DND-41 (cell line): Measurements from ENCODE around the gene TASOR2.

Source experiments
- ATAC-seq: fragments of 200-7000 bp; cut with Tn5 transposase; 3 replicates; pipeline ENCODE4 v1.9.1; 2021; ENCODE audit warnings: low read depth; ENCODE audit not compliant: insufficient read depth
- DNase-seq: peaks from one replicate; pipeline ENCODE4 v3.0.0-alpha.2; 2020
- H2AFZ ChIP-seq: 2 replicates; pipeline ENCODE4 v1.6.0; 2012; ENCODE audit warnings: low read depth, low read length
- H3K27ac ChIP-seq: 2 replicates; pipeline ENCODE4 v1.5.1; 2012; ENCODE audit warnings: low read length, inconsistent platforms
- H3K27me3 ChIP-seq: fragments of 200-600 bp; sonication (generic); 2 replicates; pipeline ENCODE4 v1.6.0; 2012; ENCODE audit warnings: low read length, mild to moderate bottlenecking, inconsistent platforms; ENCODE audit not compliant: insufficient read depth, poor library complexity
- H3K36me3 ChIP-seq: 2 replicates; pipeline ENCODE4 v1.5.1; 2012; ENCODE audit warnings: low read length, inconsistent platforms; ENCODE audit not compliant: insufficient read depth
- H3K4me1 ChIP-seq: 2 replicates; pipeline ENCODE4 v1.5.1; 2012; ENCODE audit warnings: mild to moderate bottlenecking, low read length; ENCODE audit not compliant: insufficient read depth
- H3K4me2 ChIP-seq: 2 replicates; pipeline ENCODE4 v1.6.0; 2012; ENCODE audit warnings: mild to moderate bottlenecking, moderate library complexity, low read length, inconsistent platforms; ENCODE audit not compliant: insufficient read depth
- H3K4me3 ChIP-seq, 2 experiments: fragments of 200-600 bp in 1 of 2; shearing (Covaris generic) in 1 of 2; 2 replicates each; pipeline ENCODE4 v1.5.1; 2012 to 2016; ENCODE audit warnings: inconsistent platforms in 2 of 2, low read length in 2 of 2, mild to moderate bottlenecking in 2 of 2, low read depth in 1 of 2, moderate library complexity in 1 of 2
- H3K79me2 ChIP-seq: 2 replicates; pipeline ENCODE4 v1.6.0; 2012; ENCODE audit warnings: low read length, inconsistent platforms; ENCODE audit not compliant: insufficient read depth
- H3K9ac ChIP-seq: 2 replicates; pipeline ENCODE4 v1.6.0; 2012; ENCODE audit warnings: low read depth, mild to moderate bottlenecking, inconsistent platforms, low read length, moderate library complexity
- H3K9me3 ChIP-seq: 2 replicates; pipeline ENCODE4 v1.5.1; 2012; ENCODE audit warnings: low read length, moderate library complexity, mild to moderate bottlenecking, inconsistent platforms; ENCODE audit not compliant: insufficient read depth, severe bottlenecking
- H4K20me1 ChIP-seq: 2 replicates; pipeline ENCODE4 v1.6.0; 2012; ENCODE audit warnings: low read length; ENCODE audit not compliant: insufficient read depth
- EZH2 ChIP-seq: IDR thresholded peaks from 3 replicates; pipeline ENCODE4 v1.6.1; 2012; ENCODE audit warnings: borderline replicate concordance, low read depth, mild to moderate bottlenecking, moderate library complexity, low read length, inconsistent platforms; ENCODE audit not compliant: severe bottlenecking
- TF ChIP-seq, protein P1 (sequence below): IDR thresholded peaks from 2 replicates; pipeline ENCODE4 v1.5.1; 2012; ENCODE audit warnings: borderline replicate concordance, low read length, moderate library complexity, mild to moderate bottlenecking; ENCODE audit not compliant: poor library complexity, severe bottlenecking; ENCODE audit errors: extremely low read depth

Gene TASOR2

DNA sequence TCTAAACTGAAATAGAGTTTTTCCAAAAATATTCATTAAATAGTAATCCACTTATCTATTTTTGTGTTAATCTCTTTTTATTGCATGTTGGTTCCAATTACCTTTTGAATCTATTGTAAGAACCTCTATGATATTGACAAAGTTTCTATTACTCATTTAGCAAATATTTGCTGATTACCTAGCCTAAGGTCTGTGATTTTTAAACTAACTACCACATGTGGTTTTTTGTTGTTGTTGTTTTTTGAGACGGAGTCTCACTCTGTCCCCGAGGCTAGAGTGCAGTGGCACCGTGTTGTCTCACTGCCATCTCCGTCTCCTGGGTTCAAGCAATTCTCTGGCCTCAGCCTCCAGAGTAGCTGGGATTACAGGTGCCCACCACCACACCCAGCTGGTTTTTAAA lies 16.2 kb upstream of the TASOR2 start:
- no peak overlapping the region for H3K4me2 ChIP-seq
- H3K27ac ChIP-seq: no peak overlapping the region
- H3K4me1 ChIP-seq: peaks cover 16% of the 10 kb centered on the region
- no peaks in the 10 kb centered on the region for H3K79me2 ChIP-seq
- no peak overlapping the region for H3K4me3 ChIP-seq
- no peaks in the 10 kb centered on the region for H4K20me1 ChIP-seq
- H3K9ac ChIP-seq: no peak overlapping the region
- TF ChIP-seq, protein P1, sequence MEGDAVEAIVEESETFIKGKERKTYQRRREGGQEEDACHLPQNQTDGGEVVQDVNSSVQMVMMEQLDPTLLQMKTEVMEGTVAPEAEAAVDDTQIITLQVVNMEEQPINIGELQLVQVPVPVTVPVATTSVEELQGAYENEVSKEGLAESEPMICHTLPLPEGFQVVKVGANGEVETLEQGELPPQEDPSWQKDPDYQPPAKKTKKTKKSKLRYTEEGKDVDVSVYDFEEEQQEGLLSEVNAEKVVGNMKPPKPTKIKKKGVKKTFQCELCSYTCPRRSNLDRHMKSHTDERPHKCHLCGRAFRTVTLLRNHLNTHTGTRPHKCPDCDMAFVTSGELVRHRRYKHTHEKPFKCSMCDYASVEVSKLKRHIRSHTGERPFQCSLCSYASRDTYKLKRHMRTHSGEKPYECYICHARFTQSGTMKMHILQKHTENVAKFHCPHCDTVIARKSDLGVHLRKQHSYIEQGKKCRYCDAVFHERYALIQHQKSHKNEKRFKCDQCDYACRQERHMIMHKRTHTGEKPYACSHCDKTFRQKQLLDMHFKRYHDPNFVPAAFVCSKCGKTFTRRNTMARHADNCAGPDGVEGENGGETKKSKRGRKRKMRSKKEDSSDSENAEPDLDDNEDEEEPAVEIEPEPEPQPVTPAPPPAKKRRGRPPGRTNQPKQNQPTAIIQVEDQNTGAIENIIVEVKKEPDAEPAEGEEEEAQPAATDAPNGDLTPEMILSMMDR: no peak
- TF ChIP-seq EZH2: no peak
- H3K27me3 ChIP-seq: peaks cover 46% of the 10 kb centered on the region
- ATAC-seq: no peak
- H3K9me3 ChIP-seq: no peaks in the 10 kb centered on the region
- DNase-seq: no peak
- no peak overlapping the region for H2AFZ ChIP-seq
- no peaks in the 10 kb centered on the region for H3K36me3 ChIP-seq

DNA sequence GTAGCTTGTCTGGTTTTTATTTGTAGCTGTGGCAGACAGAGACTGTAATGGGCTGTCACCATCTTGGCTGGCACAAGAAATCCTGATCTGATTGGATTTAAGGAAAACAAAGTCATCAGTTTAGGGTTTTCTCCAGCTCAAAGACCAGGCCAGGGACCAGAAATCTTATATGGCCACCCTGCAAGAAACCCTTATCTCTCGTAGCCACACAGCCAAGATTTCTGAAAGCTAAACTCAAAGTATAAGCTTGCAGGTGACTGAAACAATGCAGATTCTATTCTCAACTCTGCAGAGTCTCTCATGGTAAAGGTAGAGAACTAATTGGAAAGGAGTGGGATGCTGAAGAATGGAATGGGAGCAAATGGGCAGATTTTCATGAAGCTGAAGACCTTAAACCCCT lies 15.0 kb upstream of the TASOR2 start:
- H3K4me2 ChIP-seq: no peak overlapping the region
- no peak overlapping the region for H3K9ac ChIP-seq

DNA sequence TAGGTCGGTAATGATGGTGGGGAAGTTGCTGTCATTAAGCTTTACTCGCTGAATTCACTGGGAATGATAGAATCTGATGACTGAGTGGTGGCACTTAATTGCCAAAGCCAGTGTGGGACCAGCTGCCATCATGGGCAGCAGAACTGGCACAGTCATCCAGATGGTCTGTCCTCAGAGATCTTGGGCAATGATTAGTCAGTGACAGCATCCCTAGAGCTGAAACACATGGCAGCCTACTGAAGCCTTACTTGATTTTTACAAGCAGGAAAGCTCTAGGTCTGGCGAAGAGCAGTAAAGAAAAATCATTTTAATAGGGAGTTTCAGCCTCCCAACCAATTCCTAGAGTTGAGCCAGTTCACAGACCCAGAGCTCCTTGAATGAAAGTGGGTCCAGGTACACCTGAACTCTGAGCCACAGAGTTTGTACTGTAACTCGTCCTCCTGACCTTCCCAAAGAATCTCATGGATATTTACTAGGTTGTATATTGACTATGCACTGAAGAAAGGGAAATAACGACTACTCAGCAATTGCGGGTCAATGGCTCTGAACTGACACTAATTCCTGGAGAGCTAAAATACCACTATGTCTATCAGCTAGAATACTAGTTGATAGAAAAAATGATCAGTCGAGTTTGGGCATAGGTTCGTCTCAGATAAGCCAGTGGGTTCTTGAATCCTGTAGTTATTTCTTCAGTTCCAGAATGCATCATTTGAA lies 13.8 kb upstream of the TASOR2 start:
- no peak for DNase-seq
- H3K27ac ChIP-seq: no peak overlapping the region
- no peaks in the 10 kb centered on the region for H3K9me3 ChIP-seq
- H3K36me3 ChIP-seq: no peaks in the 10 kb centered on the region
- H3K9ac ChIP-seq: no peak overlapping the region
- peaks cover 14% of the 10 kb centered on the region for H3K4me1 ChIP-seq
- peaks cover 36% of the 10 kb centered on the region for H3K27me3 ChIP-seq
- H4K20me1 ChIP-seq: no peaks in the 10 kb centered on the region
- H2AFZ ChIP-seq: no peak overlapping the region
- H3K4me2 ChIP-seq: no peak overlapping the region
- H3K79me2 ChIP-seq: no peaks in the 10 kb centered on the region
- TF ChIP-seq EZH2: no peak
- TF ChIP-seq, protein P1: no peak
- no peak for ATAC-seq
- H3K4me3 ChIP-seq: no peak overlapping the region

More for the DNA sequence above, 15.0 kb upstream of the TASOR2 start:
- ATAC-seq (no peak), DNase-seq (no peak)
- TF ChIP-seq, protein P1: no peak
- TF ChIP-seq EZH2: no peak
- Histone ChIP-seq H2AFZ (no peak overlapping the region), H4K20me1 (no peaks in the 10 kb centered on the region), H3K4me3 (no peak overlapping the region), H3K27ac (no peak overlapping the region), H3K27me3 (peaks cover 46% of the 10 kb centered on the region), H3K4me1 (peaks cover 16% of the 10 kb centered on the region), H3K36me3 (no peaks in the 10 kb centered on the region), H3K79me2 (no peaks in the 10 kb centered on the region), H3K9me3 (no peaks in the 10 kb centered on the region)
